ENCODE results near the gene C2. TPM values are rescaled to one million over a fixed set of nuclear protein-coding genes. Genes with fewer than 3 reads are reported as not detected.
"Not testable (repeated sequence)": the region's sequence is repeated elsewhere in the genome, so short reads cannot be mapped to it uniquely, and the experiment has no call there.

The C2 gene
- total and polyA plus RNA-seq, 4 donors: 28.6 to 230 (median 132) TPM

DNA sequence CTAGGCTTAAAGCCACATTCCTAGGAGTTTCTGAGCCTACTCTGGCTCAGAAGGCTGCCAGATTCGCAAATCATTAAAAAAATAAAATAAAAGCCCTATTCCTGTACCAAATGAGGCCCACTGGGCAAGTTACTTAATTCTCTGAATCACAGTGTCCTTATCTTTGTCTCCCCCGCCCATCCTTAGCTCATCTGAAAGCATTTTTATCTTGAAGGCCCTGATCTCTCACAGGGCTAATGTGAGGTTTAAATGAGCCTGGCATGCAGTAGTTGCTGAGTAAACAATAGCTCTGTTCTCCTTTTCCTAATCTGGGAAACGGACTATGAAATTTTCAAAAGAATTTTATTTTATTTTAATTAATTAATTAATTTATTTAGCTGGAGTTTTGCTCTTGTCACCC is 23.6 kb upstream of the C2 start:
- TF ChIP-seq, protein P1, sequence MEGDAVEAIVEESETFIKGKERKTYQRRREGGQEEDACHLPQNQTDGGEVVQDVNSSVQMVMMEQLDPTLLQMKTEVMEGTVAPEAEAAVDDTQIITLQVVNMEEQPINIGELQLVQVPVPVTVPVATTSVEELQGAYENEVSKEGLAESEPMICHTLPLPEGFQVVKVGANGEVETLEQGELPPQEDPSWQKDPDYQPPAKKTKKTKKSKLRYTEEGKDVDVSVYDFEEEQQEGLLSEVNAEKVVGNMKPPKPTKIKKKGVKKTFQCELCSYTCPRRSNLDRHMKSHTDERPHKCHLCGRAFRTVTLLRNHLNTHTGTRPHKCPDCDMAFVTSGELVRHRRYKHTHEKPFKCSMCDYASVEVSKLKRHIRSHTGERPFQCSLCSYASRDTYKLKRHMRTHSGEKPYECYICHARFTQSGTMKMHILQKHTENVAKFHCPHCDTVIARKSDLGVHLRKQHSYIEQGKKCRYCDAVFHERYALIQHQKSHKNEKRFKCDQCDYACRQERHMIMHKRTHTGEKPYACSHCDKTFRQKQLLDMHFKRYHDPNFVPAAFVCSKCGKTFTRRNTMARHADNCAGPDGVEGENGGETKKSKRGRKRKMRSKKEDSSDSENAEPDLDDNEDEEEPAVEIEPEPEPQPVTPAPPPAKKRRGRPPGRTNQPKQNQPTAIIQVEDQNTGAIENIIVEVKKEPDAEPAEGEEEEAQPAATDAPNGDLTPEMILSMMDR (IDR thresholded peaks at IDR 0.05; ENCODE audit: control extremely low read depth, extremely low read depth): no peak
- WGBS, 2 donors: 70 to 90% methylated on average over 3 of the region's 3 CpGs
- Histone ChIP-seq H3K4me3 (no peak overlapping the region), H3K9me3 (ENCODE audit: control insufficient read depth in 4 of 4, insufficient read depth in 3 of 4, low read length in 3 of 4) (no peaks in the 10 kb centered on the region), H3K9ac (ENCODE audit: insufficient read depth in 1 of 2, low read length in 2 of 2) (no peak overlapping the region), H3K36me3 (ENCODE audit: control insufficient read depth in 4 of 4, insufficient read depth in 4 of 4, low read length in 4 of 4) (no peaks in the 10 kb centered on the region), H3K27ac (ENCODE audit: low read depth in 1 of 2, low read length in 1 of 2) (no peak overlapping the region), H3K4me1 (ENCODE audit: control insufficient read depth in 5 of 5, insufficient read depth in 5 of 5, low read length in 5 of 5) (peaks cover 0 to 25% (median 5%) of the 10 kb centered on the region in 5 donors), H3K27me3 (ENCODE audit: control insufficient read depth in 3 of 3, insufficient read depth in 3 of 3, low read length in 2 of 3) (peaks cover 0 to 3% (median 3%) of the 10 kb centered on the region in 3 donors)
- ATAC-seq (ENCODE audit: insufficient read depth, low FRiP score) (no peak), DNase-seq (no peak)

DNA sequence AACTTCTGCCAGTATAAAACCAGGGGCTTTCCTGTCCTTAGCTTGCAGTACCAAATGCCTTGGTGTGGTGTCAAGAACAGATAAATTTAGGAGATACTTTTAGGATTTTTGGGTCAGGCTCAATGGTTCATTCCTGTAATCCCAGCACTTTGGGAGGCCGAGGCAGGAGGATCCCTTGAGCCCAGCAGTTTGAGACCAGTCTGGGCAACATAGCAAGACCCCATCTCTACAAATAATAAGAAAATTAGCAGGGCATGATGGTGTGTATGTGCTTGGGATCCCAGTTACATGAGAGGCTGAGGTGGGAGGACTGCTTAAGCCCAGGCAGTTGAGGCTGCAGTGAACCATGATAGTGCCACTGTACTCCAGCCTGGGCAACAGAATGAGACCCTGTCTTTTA is 22.5 kb upstream of the C2 start:
- TF ChIP-seq, protein P1 (IDR thresholded peaks at IDR 0.05; ENCODE audit: control extremely low read depth, extremely low read depth): no peak
- H3K36me3 ChIP-seq (ENCODE audit: control insufficient read depth in 4 of 4, insufficient read depth in 4 of 4, low read length in 4 of 4): no peaks in the 10 kb centered on the region
- peaks cover 0 to 3% (median 3%) of the 10 kb centered on the region in 3 donors for H3K27me3 ChIP-seq (ENCODE audit: control insufficient read depth in 3 of 3, insufficient read depth in 3 of 3, low read length in 2 of 3)
- peaks cover 0 to 16% (median 3%) of the 10 kb centered on the region in 5 donors for H3K4me1 ChIP-seq (ENCODE audit: control insufficient read depth in 5 of 5, insufficient read depth in 5 of 5, low read length in 5 of 5)
- H3K9me3 ChIP-seq (ENCODE audit: control insufficient read depth in 4 of 4, insufficient read depth in 3 of 4, low read length in 3 of 4): no peaks in the 10 kb centered on the region
- WGBS, 2 donors: 98 to 100% methylated on average over 1 of the region's 1 CpG
- no peak overlapping the region for H3K9ac ChIP-seq (ENCODE audit: insufficient read depth in 1 of 2, low read length in 2 of 2)
- ATAC-seq (ENCODE audit: insufficient read depth, low FRiP score) (no peak), DNase-seq (no peak)
- H3K27ac ChIP-seq (ENCODE audit: low read depth in 1 of 2, low read length in 1 of 2): no peak overlapping the region
- H3K4me3 ChIP-seq: no peak overlapping the region

DNA sequence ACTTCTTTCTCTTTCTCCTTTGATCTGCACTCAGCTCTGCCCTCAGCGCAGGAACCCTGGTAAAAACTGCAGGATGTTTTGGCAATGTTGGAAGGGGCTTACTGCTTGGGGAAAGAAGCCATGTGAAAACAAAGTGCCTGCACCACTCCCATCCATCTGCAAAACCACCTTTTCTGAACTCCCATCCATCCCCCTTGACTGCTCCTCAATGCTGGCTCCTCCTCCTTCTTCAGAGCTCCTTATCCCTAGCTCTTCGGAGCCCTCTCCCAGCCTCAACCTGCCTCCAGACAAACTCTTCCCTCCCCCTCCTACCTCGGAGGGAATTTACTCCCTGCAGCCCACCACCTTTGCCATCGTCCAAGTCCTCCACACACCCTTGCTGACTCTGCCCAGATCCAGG is 21.4 kb upstream of the C2 start:
- DNase-seq: no peak
- WGBS, 2 donors: 46 to 60% methylated on average over 4 of the region's 4 CpGs
- ATAC-seq (ENCODE audit: insufficient read depth, low FRiP score): no peak
- Histone ChIP-seq H3K4me3 (no peak overlapping the region), H3K9me3 (ENCODE audit: control insufficient read depth in 4 of 4, insufficient read depth in 3 of 4, low read length in 3 of 4) (no peaks in the 10 kb centered on the region), H3K27ac (ENCODE audit: low read depth in 1 of 2, low read length in 1 of 2) (no peak overlapping the region), H3K27me3 (ENCODE audit: control insufficient read depth in 3 of 3, insufficient read depth in 3 of 3, low read length in 2 of 3) (peaks cover 0 to 3% (median 3%) of the 10 kb centered on the region in 3 donors), H3K9ac (ENCODE audit: insufficient read depth in 1 of 2, low read length in 2 of 2) (no peak overlapping the region), H3K4me1 (ENCODE audit: control insufficient read depth in 5 of 5, insufficient read depth in 5 of 5, low read length in 5 of 5) (peaks cover 0 to 16% (median 3%) of the 10 kb centered on the region in 5 donors), H3K36me3 (ENCODE audit: control insufficient read depth in 4 of 4, insufficient read depth in 4 of 4, low read length in 4 of 4) (no peaks in the 10 kb centered on the region)
- TF ChIP-seq, protein P1 (IDR thresholded peaks at IDR 0.05; ENCODE audit: control extremely low read depth, extremely low read depth): no peak

DNA sequence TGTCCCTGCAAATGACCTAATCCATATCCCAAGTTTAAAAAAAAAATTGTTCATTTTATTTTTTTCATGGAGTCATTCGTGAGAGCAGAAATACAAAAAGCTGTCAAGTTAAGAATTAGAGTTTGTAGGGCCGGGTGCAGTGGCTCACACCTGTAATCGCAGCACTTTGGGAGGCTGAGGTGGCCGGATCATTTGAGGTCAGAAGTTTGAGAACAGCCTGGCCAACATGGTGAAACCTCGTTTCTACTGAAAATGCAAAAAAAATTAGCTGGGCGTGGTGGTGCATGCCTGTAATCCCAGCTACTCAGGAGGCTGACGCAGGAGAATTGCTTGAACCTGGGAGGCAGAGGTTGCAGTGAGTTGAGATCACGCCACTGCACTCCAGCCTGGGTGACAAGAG is 20.8 kb upstream of the C2 start:
- ATAC-seq (ENCODE audit: insufficient read depth, low FRiP score); H3K36me3 ChIP-seq (ENCODE audit: control insufficient read depth in 4 of 4, insufficient read depth in 4 of 4, low read length in 4 of 4); H3K4me3 ChIP-seq; H3K27me3 ChIP-seq (ENCODE audit: control insufficient read depth in 3 of 3, insufficient read depth in 3 of 3, low read length in 2 of 3); H3K27ac ChIP-seq (ENCODE audit: low read depth in 1 of 2, low read length in 1 of 2); H3K9ac ChIP-seq (ENCODE audit: insufficient read depth in 1 of 2, low read length in 2 of 2); DNase-seq; H3K9me3 ChIP-seq (ENCODE audit: control insufficient read depth in 4 of 4, insufficient read depth in 3 of 4, low read length in 3 of 4): not testable (repeated sequence)
- H3K4me1 ChIP-seq (ENCODE audit: control insufficient read depth in 5 of 5, insufficient read depth in 5 of 5, low read length in 5 of 5): peaks cover 0 to 16% (median 3%) of the 10 kb centered on the region in 5 donors
- 81 to 91% methylated on average over 8 of the region's 8 CpGs for WGBS, 2 donors

Data from lung (tissue), 12 donors.